ENCODE results near the gene HCFC1.

HCFC1 gene

GRCh38 chrX:154018518-154019060, 47.0 kb upstream of the HCFC1 start:
- Mint-ChIP-seq H3K27ac (peak overlapping the region; percentile 82 to 94 (median 90)), H3K4me1 (peaks cover 12% of the 10 kb centered on the region), H3K4me3 (peak overlapping the region; percentile 86 to 89 (median 89)), H3K27me3 (ENCODE audit: low read depth) (no peaks in the 10 kb centered on the region), H3K9me3 (peaks cover 8% of the 10 kb centered on the region), H3K36me3 (ENCODE audit: low read depth) (peaks cover 9% of the 10 kb centered on the region)
- TF ChIP-seq, protein P1, sequence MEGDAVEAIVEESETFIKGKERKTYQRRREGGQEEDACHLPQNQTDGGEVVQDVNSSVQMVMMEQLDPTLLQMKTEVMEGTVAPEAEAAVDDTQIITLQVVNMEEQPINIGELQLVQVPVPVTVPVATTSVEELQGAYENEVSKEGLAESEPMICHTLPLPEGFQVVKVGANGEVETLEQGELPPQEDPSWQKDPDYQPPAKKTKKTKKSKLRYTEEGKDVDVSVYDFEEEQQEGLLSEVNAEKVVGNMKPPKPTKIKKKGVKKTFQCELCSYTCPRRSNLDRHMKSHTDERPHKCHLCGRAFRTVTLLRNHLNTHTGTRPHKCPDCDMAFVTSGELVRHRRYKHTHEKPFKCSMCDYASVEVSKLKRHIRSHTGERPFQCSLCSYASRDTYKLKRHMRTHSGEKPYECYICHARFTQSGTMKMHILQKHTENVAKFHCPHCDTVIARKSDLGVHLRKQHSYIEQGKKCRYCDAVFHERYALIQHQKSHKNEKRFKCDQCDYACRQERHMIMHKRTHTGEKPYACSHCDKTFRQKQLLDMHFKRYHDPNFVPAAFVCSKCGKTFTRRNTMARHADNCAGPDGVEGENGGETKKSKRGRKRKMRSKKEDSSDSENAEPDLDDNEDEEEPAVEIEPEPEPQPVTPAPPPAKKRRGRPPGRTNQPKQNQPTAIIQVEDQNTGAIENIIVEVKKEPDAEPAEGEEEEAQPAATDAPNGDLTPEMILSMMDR (IDR thresholded peaks at IDR 0.05; ENCODE audit: unreplicated experiment in 3 of 3) = no peak

DNA sequence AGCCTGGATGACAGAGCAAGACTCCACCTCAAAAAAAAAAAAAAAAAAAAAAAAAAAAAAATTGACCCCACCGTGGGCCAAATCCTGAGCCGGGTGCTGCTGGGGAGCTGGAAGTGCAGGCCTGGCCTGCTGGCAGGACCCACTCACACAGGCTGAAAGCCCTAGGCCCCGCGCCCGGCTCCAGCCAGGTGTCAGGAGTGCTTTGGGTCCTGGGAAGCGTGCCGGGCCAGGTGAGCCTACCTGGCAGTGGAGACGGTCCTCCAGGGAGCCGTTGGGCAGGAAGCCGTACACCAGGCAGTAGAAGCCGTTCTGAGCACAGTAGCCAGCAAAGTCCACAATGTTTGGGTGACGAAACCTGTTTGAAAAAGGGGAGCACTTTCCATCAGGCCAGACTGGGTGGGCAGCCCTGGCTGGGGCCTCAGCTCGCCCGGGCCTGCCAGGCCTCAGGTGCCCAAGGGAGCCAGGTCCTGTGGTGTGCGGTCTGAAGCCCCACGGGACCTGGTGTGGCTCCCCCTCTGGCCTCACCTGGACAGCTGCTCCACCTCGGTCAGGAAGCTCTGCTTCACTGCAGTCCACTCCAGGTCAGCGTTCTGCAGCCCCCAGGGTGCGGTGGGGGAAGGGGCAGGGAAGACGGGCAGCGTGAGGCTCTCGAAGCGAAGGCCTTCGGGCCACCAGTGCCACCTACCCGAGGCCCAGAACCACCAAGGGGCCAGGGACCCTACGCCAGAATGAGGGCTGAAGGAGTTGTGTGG, 46.3 kb upstream of the HCFC1 start:
- Mint-ChIP-seq H3K4me3 (peak overlapping the region; percentile 25 to 62 (median 30)), H3K27me3 (ENCODE audit: low read depth) (no peaks in the 10 kb centered on the region), H3K4me1 (peaks cover 7% of the 10 kb centered on the region), H3K27ac (no peak overlapping the region), H3K36me3 (ENCODE audit: low read depth) (peaks cover 9% of the 10 kb centered on the region), H3K9me3 (peaks cover 4% of the 10 kb centered on the region)
- TF ChIP-seq, protein P1 (IDR thresholded peaks at IDR 0.05; ENCODE audit: unreplicated experiment in 3 of 3) = no peak

GRCh38 chrX:154016366-154017076, 44.9 kb upstream of the HCFC1 start:
- Mint-ChIP-seq H3K4me1 (no peaks in the 10 kb centered on the region), H3K27ac (no peak overlapping the region), H3K36me3 (ENCODE audit: low read depth) (peaks cover 9% of the 10 kb centered on the region), H3K27me3 (ENCODE audit: low read depth) (no peaks in the 10 kb centered on the region), H3K9me3 (peaks cover 4% of the 10 kb centered on the region), H3K4me3 (no peak overlapping the region)
- TF ChIP-seq, protein P1 (IDR thresholded peaks at IDR 0.05; ENCODE audit: unreplicated experiment in 3 of 3) = no peak

DNA sequence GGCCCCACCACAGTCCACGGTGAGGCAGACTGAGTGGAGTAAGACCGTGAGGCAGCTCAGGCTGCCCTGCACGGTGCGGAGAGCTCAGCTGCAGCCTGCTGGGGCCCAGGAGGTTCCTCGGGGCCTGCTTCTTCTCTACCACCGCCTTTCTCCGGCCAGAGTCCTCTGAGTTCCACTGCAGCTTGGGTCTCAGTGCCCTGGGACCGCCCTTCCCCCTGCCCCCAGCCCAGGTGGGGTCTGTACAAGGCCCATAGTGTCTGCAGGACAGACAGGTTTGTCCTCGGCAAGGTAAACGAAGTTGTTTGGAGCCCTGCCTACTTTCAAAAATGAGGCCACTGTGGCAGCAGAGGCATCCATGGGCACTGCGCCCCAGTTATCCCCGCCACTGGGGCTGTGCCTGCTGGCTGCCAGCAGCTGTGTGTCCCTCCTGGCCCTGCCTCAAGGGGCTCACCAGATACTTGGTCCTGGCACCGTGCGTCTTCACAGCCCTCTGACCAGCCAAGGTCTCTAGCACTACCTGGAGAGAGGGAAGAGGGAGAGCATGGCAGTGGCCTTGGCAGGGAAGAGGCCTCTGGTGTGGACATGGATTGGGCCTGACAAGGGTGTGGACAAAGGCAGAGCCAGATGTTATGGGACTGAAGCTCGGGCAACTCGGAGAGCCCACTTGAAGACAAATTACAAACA, 44.1 kb upstream of the HCFC1 start:
- peaks cover 3% of the 10 kb centered on the region for H3K9me3 Mint-ChIP-seq
- TF ChIP-seq, protein P1 (IDR thresholded peaks at IDR 0.05; ENCODE audit: unreplicated experiment in 3 of 3) = no peak
- H3K36me3 Mint-ChIP-seq (ENCODE audit: low read depth) = peaks cover 9% of the 10 kb centered on the region
- H3K4me3 Mint-ChIP-seq = peak overlapping the region; percentile 1 to 47 (median 32)
- no peaks in the 10 kb centered on the region for H3K4me1 Mint-ChIP-seq
- H3K27me3 Mint-ChIP-seq (ENCODE audit: low read depth) = no peaks in the 10 kb centered on the region
- no peak overlapping the region for H3K27ac Mint-ChIP-seq

- Mint-ChIP-seq H3K4me3 (peak overlapping the region in 2 of 3 experiments; percentile 17 to 37), H3K36me3 (ENCODE audit: low read depth) (peaks cover 9% of the 10 kb centered on the region), H3K27me3 (ENCODE audit: low read depth) (no peaks in the 10 kb centered on the region), H3K9me3 (peaks cover 3% of the 10 kb centered on the region), H3K27ac (no peak overlapping the region), H3K4me1 (no peaks in the 10 kb centered on the region)
- TF ChIP-seq, protein P1 (IDR thresholded peaks at IDR 0.05; ENCODE audit: unreplicated experiment in 3 of 3) = no peak
Observed at GRCh38 chrX:154014429-154015380, 43.1 kb upstream of the HCFC1 start.

Measured in nephron (organoid).